COLO829 (cell line): ENCODE measurements around the gene AKAP14.
"Not testable (repeated sequence)": the region's sequence is repeated elsewhere in the genome, so short reads cannot be mapped to it uniquely, and the experiment has no call there.

Experiments used
- DNase-seq: peaks from one replicate; pipeline ENCODE4 v3.0.0; 2012; ENCODE audit warnings: low spot score

Gene AKAP14

GRCh38 chrX:119922391-119922790 lies 26.7 kb downstream of the AKAP14 start:
- not testable (repeated sequence) for DNase-seq

GRCh38 chrX:119935215-119935874 lies 39.7 kb downstream of the AKAP14 start:
- no peak for DNase-seq

GRCh38 chrX:119941336-119941735 lies 45.6 kb downstream of the AKAP14 start:
- no peak for DNase-seq

- no peak for DNase-seq
These were observed 46.6 kb downstream of the AKAP14 start for GRCh38 chrX:119942173-119942819.

- DNase-seq, result peak; percentile 2
These were observed 47.1 kb downstream of the AKAP14 start for GRCh38 chrX:119942831-119943184.

- DNase-seq, result peak; percentile 85
These were observed 47.7 kb downstream of the AKAP14 start, which contains the start of gene NKAP for GRCh38 chrX:119943185-119943988. Gene NKAP, minus strand, starts transcription at chrX:119943751. Its CDS starts 146 bp downstream, at chrX:119943605.

- no peak for DNase-seq
These were observed 49.8 kb downstream of the AKAP14 start for GRCh38 chrX:119945481-119945880.

- DNase-seq, result no peak
These were observed 52.7 kb downstream of the AKAP14 start for GRCh38 chrX:119948381-119948780.

GRCh38 chrX:119954374-119954773 lies 58.7 kb downstream of the AKAP14 start:
- DNase-seq, result no peak

- DNase-seq, result not testable (repeated sequence)
These were observed 60.3 kb downstream of the AKAP14 start for GRCh38 chrX:119955807-119956570.

- DNase-seq, result no peak
These were observed 64.9 kb downstream of the AKAP14 start for GRCh38 chrX:119960625-119961024.

GRCh38 chrX:119966837-119967236 lies 71.1 kb downstream of the AKAP14 start:
- DNase-seq, result not testable (repeated sequence)
